Measurements from ENCODE around the gene PDYN. TPM values are rescaled to one million over a fixed set of nuclear protein-coding genes. Genes with fewer than 3 reads are reported as not detected.

The PDYN gene
- total and polyA plus RNA-seq, 10 of the 15 experiments (the other 5 are each of a cell fraction or from before 2014, with no cell fraction given) = not detected

GRCh38 chr20:1961374-1961773 is 32.5 kb downstream of the PDYN start (continued):
- TF ChIP-seq REST (IDR thresholded peaks at IDR 0.05; ENCODE audit: low read depth, low read length) (no peak), STAT1 (conservative IDR thresholded peaks at IDR 0.05) (no peak), KAT2A (conservative IDR thresholded peaks at IDR 0.05; ENCODE audit: control insufficient read depth, low read depth, low read length) (no peak), ZNF24 (IDR thresholded peaks at IDR 0.05) (no peak), MTA3 (IDR thresholded peaks at IDR 0.05; ENCODE audit: borderline replicate concordance, low read length) (no peak), NR2C2 (IDR thresholded peaks at IDR 0.05; ENCODE audit: borderline replicate concordance, control insufficient read depth, insufficient read length, low read depth) (no peak), NFYA (IDR thresholded peaks at IDR 0.05; ENCODE audit: borderline replicate concordance, low read depth, low read length) (no peak), ZNF217 (IDR thresholded peaks at IDR 0.05) (no peak), IKZF2 (IDR thresholded peaks at IDR 0.05) (no peak), FOXK2 (IDR thresholded peaks at IDR 0.05) (no peak), SIN3A (IDR thresholded peaks at IDR 0.05; ENCODE audit: low read depth, low read length) (no peak), BRCA1 (IDR thresholded peaks at IDR 0.05; ENCODE audit: low read depth, low read length) (no peak), CEBPZ (IDR thresholded peaks at IDR 0.05; ENCODE audit: low read depth, low read length) (no peak), SUZ12 (IDR thresholded peaks at IDR 0.05; ENCODE audit: unreplicated experiment) (no peak)

All from GM12878 (cell line).